OCI-LY1 (cell line): ENCODE results near the gene CMPK1.

Source experiments
- H2AFZ ChIP-seq: fragments of 200-600 bp; sonication (generic), shearing (Covaris generic); 2 replicates; pipeline ENCODE4 v1.6.0; 2014; ENCODE audit warnings: antibody characterized with exemption, mild to moderate bottlenecking, low read length
- H3F3A ChIP-seq: fragments of 200-600 bp; sonication (generic), shearing (Covaris generic); 2 replicates; pipeline ENCODE4 v1.6.0; 2014; ENCODE audit warnings: mild to moderate bottlenecking, antibody characterized with exemption, low read length, moderate library complexity; ENCODE audit not compliant: insufficient read depth
- H3K27ac ChIP-seq: fragments of 200-600 bp; sonication (generic); 2 replicates; pipeline ENCODE4 v1.5.1; 2014; ENCODE audit warnings: low read length, mixed run types, mild to moderate bottlenecking, low read depth; ENCODE audit not compliant: poor library complexity, severe bottlenecking
- H3K27me3 ChIP-seq: fragments of 200-600 bp; sonication (generic); 2 replicates; pipeline ENCODE4 v1.6.0; 2014; ENCODE audit warnings: antibody characterized with exemption, mild to moderate bottlenecking, low read length, moderate library complexity; ENCODE audit not compliant: insufficient read depth
- H3K36me3 ChIP-seq: fragments of 200-600 bp; sonication (generic); 2 replicates; pipeline ENCODE4 v1.6.1; 2014; ENCODE audit warnings: mild to moderate bottlenecking, antibody characterized with exemption, low read length, moderate library complexity, mixed read lengths; ENCODE audit not compliant: insufficient read depth
- H3K4me1 ChIP-seq: fragments of 200-600 bp; sonication (generic); 2 replicates; pipeline ENCODE4 v1.5.1; 2014; ENCODE audit warnings: mild to moderate bottlenecking, low read length, moderate library complexity; ENCODE audit not compliant: insufficient read depth, severe bottlenecking
- H3K4me2 ChIP-seq: fragments of 200-600 bp; sonication (generic), shearing (Covaris generic); 2 replicates; pipeline ENCODE4 v1.6.1; 2014; ENCODE audit warnings: low read length
- H3K4me3 ChIP-seq: fragments of 200-600 bp; sonication (generic); 2 replicates; pipeline ENCODE4 v1.5.1; 2014; ENCODE audit warnings: low read length, low read depth, mild to moderate bottlenecking, mixed read lengths; ENCODE audit not compliant: poor library complexity, severe bottlenecking
- H3K79me2 ChIP-seq: fragments of 200-600 bp; shearing (Covaris generic); 2 replicates; pipeline ENCODE4 v1.6.1; 2016; ENCODE audit warnings: mixed run types, low read length, mixed read lengths; ENCODE audit not compliant: insufficient read depth
- H3K9ac ChIP-seq: fragments of 200-600 bp; sonication (generic), shearing (Covaris generic); 2 replicates; pipeline ENCODE4 v1.6.1; 2014; ENCODE audit warnings: mild to moderate bottlenecking, low read length, mixed read lengths
- H3K9me2 ChIP-seq: fragments of 200-600 bp; sonication (generic), shearing (Covaris generic); 2 replicates; pipeline ENCODE4 v1.6.1; 2014; ENCODE audit warnings: low read depth, mild to moderate bottlenecking, low read length, mixed read lengths
- H3K9me3 ChIP-seq: fragments of 200-600 bp; shearing (Covaris generic); 2 replicates; pipeline ENCODE4 v1.6.1; 2014; ENCODE audit warnings: low read length, mixed read lengths
- H4K20me1 ChIP-seq: fragments of 200-600 bp; sonication (generic), shearing (Covaris generic); 2 replicates; pipeline ENCODE4 v1.6.0; 2016; ENCODE audit warnings: mild to moderate bottlenecking, low read length; ENCODE audit not compliant: insufficient read depth
- EZH2 ChIP-seq: fragments of 200-600 bp; sonication (generic), shearing (Covaris generic); IDR thresholded peaks from 2 replicates; pipeline ENCODE4 v1.8.0; 2017; ENCODE audit warnings: borderline replicate concordance, mixed run types, mild to moderate bottlenecking, antibody characterized with exemption, low read length, moderate library complexity, mixed read lengths
- TF ChIP-seq, protein P1 (sequence below): fragments of 200-600 bp; sonication (generic), shearing (Covaris generic); IDR thresholded peaks from 2 replicates; pipeline ENCODE4 v1.5.1; 2017; ENCODE audit warnings: mild to moderate bottlenecking, antibody characterized with exemption, low read length, moderate library complexity, mixed read lengths

CMPK1 gene

DNA sequence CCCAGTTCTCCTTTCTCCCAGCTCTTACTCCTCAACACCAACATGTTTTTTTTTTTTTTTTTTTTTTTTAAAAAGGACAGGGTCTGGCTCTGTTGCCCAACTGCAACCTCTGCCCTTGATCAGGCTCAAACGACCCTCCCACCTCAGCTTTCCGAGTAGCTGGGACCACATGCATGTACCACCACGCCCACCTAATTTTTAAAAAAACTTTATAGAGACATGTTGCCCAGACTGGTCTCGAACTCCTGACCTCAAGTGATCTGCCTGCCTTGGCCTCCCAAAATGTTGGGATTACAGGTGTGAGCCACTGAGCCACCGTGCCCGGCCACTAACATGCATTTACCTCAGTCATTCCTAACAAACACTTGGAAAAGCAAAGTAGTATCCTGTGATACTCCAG, 51.4 kb downstream of the CMPK1 start:
- H4K20me1 ChIP-seq, result no peaks in the 10 kb centered on the region
- no peaks in the 10 kb centered on the region for H3K4me1 ChIP-seq
- peaks cover 12% of the 10 kb centered on the region for H3K36me3 ChIP-seq
- no peak overlapping the region for H3K9ac ChIP-seq
- no peak for TF ChIP-seq EZH2
- TF ChIP-seq, protein P1, sequence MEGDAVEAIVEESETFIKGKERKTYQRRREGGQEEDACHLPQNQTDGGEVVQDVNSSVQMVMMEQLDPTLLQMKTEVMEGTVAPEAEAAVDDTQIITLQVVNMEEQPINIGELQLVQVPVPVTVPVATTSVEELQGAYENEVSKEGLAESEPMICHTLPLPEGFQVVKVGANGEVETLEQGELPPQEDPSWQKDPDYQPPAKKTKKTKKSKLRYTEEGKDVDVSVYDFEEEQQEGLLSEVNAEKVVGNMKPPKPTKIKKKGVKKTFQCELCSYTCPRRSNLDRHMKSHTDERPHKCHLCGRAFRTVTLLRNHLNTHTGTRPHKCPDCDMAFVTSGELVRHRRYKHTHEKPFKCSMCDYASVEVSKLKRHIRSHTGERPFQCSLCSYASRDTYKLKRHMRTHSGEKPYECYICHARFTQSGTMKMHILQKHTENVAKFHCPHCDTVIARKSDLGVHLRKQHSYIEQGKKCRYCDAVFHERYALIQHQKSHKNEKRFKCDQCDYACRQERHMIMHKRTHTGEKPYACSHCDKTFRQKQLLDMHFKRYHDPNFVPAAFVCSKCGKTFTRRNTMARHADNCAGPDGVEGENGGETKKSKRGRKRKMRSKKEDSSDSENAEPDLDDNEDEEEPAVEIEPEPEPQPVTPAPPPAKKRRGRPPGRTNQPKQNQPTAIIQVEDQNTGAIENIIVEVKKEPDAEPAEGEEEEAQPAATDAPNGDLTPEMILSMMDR, result no peak
- H3K4me3 ChIP-seq, result no peak overlapping the region
- no peaks in the 10 kb centered on the region for H3K9me3 ChIP-seq
- no peak overlapping the region for H2AFZ ChIP-seq
- H3K79me2 ChIP-seq, result no peaks in the 10 kb centered on the region
- H3K27ac ChIP-seq, result no peak overlapping the region
- no peak overlapping the region for H3K4me2 ChIP-seq
- no peaks in the 10 kb centered on the region for H3K9me2 ChIP-seq
- no peaks in the 10 kb centered on the region for H3K27me3 ChIP-seq
- no peaks in the 10 kb centered on the region for H3F3A ChIP-seq

DNA sequence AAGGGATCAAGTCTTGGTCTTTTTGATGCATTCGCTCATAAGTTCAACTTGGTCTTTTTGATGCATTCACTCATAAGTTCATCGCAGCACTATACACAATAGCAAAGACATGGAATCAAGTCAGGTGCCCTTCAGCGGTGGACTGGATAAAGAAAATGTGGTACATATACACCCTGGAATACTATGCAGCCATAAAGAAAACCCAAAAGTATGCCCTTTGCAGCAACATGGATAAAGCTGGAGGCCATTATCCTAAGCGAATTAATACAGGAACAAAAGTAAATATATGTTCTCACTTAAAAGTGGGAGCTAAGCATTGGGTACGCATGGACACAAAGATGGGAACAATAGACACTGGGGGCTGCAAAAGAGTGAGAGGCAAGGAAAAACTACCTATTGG, 52.7 kb downstream of the CMPK1 start:
- H3K4me1 ChIP-seq, result no peaks in the 10 kb centered on the region

DNA sequence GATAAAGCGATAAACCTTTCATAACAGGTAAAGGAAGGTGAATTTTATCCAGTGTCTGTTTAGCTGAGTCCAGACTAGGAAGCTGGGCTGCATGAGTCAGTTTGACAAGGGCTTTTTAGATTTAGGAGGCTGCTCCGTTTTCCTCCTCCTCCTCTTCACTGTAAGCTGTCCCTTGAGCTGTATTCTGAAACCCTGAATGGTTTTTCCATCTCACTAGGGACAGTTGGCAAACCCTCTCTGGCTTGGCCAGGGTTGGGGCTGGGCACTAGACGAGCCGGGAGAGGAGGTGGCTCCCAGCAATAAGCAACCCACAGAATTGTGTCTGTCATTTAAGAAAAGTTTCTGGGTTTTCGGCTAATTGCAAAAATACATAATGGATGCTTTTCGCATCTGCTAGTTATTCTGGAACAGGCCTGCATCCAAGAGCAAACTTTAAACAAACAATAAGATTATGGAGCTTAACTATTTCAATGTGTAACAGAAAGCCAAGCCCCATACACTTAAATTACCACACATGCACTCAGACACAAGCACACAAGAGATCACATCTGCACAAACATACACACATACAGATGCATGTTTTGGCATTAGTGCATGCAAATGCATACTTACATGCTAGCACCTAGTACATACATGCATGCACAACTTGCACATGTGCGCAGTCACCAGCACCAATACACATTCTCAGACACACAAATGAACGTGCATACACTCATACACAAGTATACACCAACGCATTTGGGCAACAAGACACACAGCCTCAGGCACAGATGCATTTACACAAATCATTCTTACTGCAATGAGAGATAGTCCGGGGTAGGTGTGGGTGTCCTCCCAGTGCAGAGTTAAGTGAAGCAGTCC, 54.7 kb downstream of the CMPK1 start:
- no peaks in the 10 kb centered on the region for H4K20me1 ChIP-seq

More for the DNA sequence above, 52.7 kb downstream of the CMPK1 start:
- H3K9me2 ChIP-seq, result no peaks in the 10 kb centered on the region
- no peak overlapping the region for H3K4me3 ChIP-seq
- H3F3A ChIP-seq, result no peaks in the 10 kb centered on the region
- peaks cover 6% of the 10 kb centered on the region for H3K36me3 ChIP-seq
- no peak for TF ChIP-seq EZH2
- TF ChIP-seq, protein P1, result no peak
- H3K9ac ChIP-seq, result no peak overlapping the region
- H3K9me3 ChIP-seq, result no peaks in the 10 kb centered on the region
- H3K79me2 ChIP-seq, result no peaks in the 10 kb centered on the region
- no peak overlapping the region for H2AFZ ChIP-seq
- H4K20me1 ChIP-seq, result no peaks in the 10 kb centered on the region
- no peak overlapping the region for H3K4me2 ChIP-seq
- H3K27ac ChIP-seq, result no peak overlapping the region
- no peaks in the 10 kb centered on the region for H3K27me3 ChIP-seq

More for the DNA sequence above, 54.7 kb downstream of the CMPK1 start:
- no peak overlapping the region for H3K27ac ChIP-seq
- no peaks in the 10 kb centered on the region for H3K9me3 ChIP-seq
- no peak for TF ChIP-seq EZH2
- TF ChIP-seq, protein P1, result no peak
- no peak overlapping the region for H3K4me3 ChIP-seq
- H2AFZ ChIP-seq, result no peak overlapping the region
- H3K4me2 ChIP-seq, result no peak overlapping the region
- no peaks in the 10 kb centered on the region for H3K36me3 ChIP-seq
- H3K4me1 ChIP-seq, result no peaks in the 10 kb centered on the region
- H3K79me2 ChIP-seq, result no peaks in the 10 kb centered on the region
- H3K27me3 ChIP-seq, result no peaks in the 10 kb centered on the region
- no peak overlapping the region for H3K9ac ChIP-seq
- H3F3A ChIP-seq, result no peaks in the 10 kb centered on the region
- H3K9me2 ChIP-seq, result no peaks in the 10 kb centered on the region
